GM23338 (cell line): Measurements from ENCODE around the gene CDCP1. TPM values are rescaled to one million over a fixed set of nuclear protein-coding genes. Genes with fewer than 3 reads are reported as not detected.
"Not testable (repeated sequence)": the region's sequence is repeated elsewhere in the genome, so short reads cannot be mapped to it uniquely, and the experiment has no call there.

Source experiments
- ATAC-seq: fragments of 200-7000 bp; cut with Tn5 transposase; 3 replicates; pipeline ENCODE4 v1.9.1; 2020
- DNase-seq: peaks from one replicate; pipeline ENCODE4 v3.0.0-alpha.2; 2015; ENCODE audit warnings: low spot score
- H2AFZ ChIP-seq: fragments of 200-600 bp; sonication (generic); 2 replicates; pipeline ENCODE4 v1.8.0; 2016; ENCODE audit warnings: antibody characterized with exemption, mild to moderate bottlenecking, moderate library complexity
- H3F3A ChIP-seq: fragments of 200-600 bp; sonication (generic); replicated peaks from 2 replicates; pipeline ENCODE4 v1.8.0; 2017; ENCODE audit warnings: antibody characterized with exemption, mixed run types, low read depth
- H3K27ac ChIP-seq: fragments of 200-600 bp; sonication (generic); 2 replicates; pipeline ENCODE4 v1.6.1; 2016; ENCODE audit warnings: low read depth
- H3K27me3 ChIP-seq: fragments of 200-600 bp; sonication (generic); 2 replicates; pipeline ENCODE4 v1.8.0; 2016; ENCODE audit warnings: mild to moderate bottlenecking, mixed run types, moderate library complexity; ENCODE audit not compliant: insufficient read depth
- H3K36me3 ChIP-seq: fragments of 200-600 bp; sonication (generic); 2 replicates; pipeline ENCODE4 v1.8.0; 2016; ENCODE audit warnings: mild to moderate bottlenecking; ENCODE audit not compliant: insufficient read depth
- H3K4me1 ChIP-seq: fragments of 200-600 bp; sonication (generic); 2 replicates; pipeline ENCODE4 v1.8.0; 2016; ENCODE audit warnings: mild to moderate bottlenecking, moderate library complexity; ENCODE audit not compliant: insufficient read depth
- H3K4me2 ChIP-seq: fragments of 200-600 bp; sonication (generic); 2 replicates; pipeline ENCODE4 v1.7.1; 2017; ENCODE audit warnings: mixed run types
- H3K4me3 ChIP-seq: fragments of 200-600 bp; sonication (generic); 2 replicates; pipeline ENCODE4 v1.6.1; 2016; ENCODE audit warnings: mixed run types
- H3K79me2 ChIP-seq: fragments of 200-600 bp; sonication (generic); replicated peaks from 2 replicates; pipeline ENCODE4 v1.8.0; 2017; ENCODE audit warnings: mild to moderate bottlenecking; ENCODE audit not compliant: insufficient read depth
- H3K9me2 ChIP-seq: fragments of 200-600 bp; sonication (generic); 2 replicates; pipeline ENCODE4 v1.8.0; 2017; ENCODE audit not compliant: insufficient read depth
- H4K20me1 ChIP-seq: fragments of 200-600 bp; sonication (generic); replicated peaks from 2 replicates; pipeline ENCODE4 v1.8.0; 2017; ENCODE audit warnings: mild to moderate bottlenecking; ENCODE audit not compliant: insufficient read depth
- H3K27ac Mint-ChIP-seq: 2 replicates; pipeline ENCODE4 v1.8.0; 2020; ENCODE audit warnings: inconsistent platforms, mild to moderate bottlenecking, moderate library complexity, mixed read lengths
- H3K27me3 Mint-ChIP-seq: 3 replicates; pipeline ENCODE4 v1.8.0; 2022; ENCODE audit warnings: low read depth, mild to moderate bottlenecking, moderate library complexity, mixed read lengths, inconsistent platforms; ENCODE audit not compliant: insufficient read depth, poor library complexity
- H3K36me3 Mint-ChIP-seq: 3 replicates; pipeline ENCODE4 v1.8.0; 2021; ENCODE audit warnings: low read depth, mild to moderate bottlenecking, inconsistent platforms, moderate library complexity, mixed read lengths
- H3K4me1 Mint-ChIP-seq: 3 replicates; pipeline ENCODE4 v1.8.0; 2020; ENCODE audit warnings: mild to moderate bottlenecking, inconsistent platforms, mixed read lengths
- H3K4me3 Mint-ChIP-seq: 3 replicates; pipeline ENCODE4 v1.8.0; 2021; ENCODE audit warnings: moderate library complexity, mild to moderate bottlenecking, inconsistent platforms, mixed read lengths
- H3K9me3 Mint-ChIP-seq: 3 replicates; pipeline ENCODE4 v1.8.0; 2020; ENCODE audit warnings: moderate library complexity, mild to moderate bottlenecking, inconsistent platforms, mixed read lengths
- CREB1 ChIP-seq: fragments of 250-450 bp; sonication (Bioruptor Pico); IDR thresholded peaks from 2 replicates; pipeline ENCODE4 v1.5.0; 2020; ENCODE audit warnings: low read depth, mild to moderate bottlenecking, moderate library complexity
- NANOG ChIP-seq: IDR thresholded peaks from 2 replicates; pipeline ENCODE4 v1.6.1; 2016; ENCODE audit warnings: antibody characterized with exemption, borderline replicate concordance
- polyA plus RNA-seq: library from polyadenylated mRNA; unstranded; fragments of >200 nt; fragmentation: Nextera tagmentation; extraction: Ambion mirVana; gene quantifications from 2 replicates; pipeline ENCODE4 v1.2.1, GENCODE V29; 2016
- total RNA-seq: library from RNA; depleted of rRNA; stranded (reverse); fragments of >200 nt; shearing (Covaris generic); gene quantifications from 2 replicates; pipeline ENCODE4 v1.2.3, GENCODE V29; 2014
- TF ChIP-seq, protein P1 (sequence below), 2 experiments: fragments of 200-600 bp in 1 of 2; sonication (generic) in 1 of 2; conservative IDR thresholded peaks; 2 replicates each; pipeline versions ENCODE4 v1.5.1 to v1.6.1; 2016 to 2017; ENCODE audit warnings: antibody characterized with exemption in 2 of 2, low read depth in 2 of 2, mild to moderate bottlenecking in 2 of 2, moderate library complexity in 1 of 2

CDCP1 gene
- total and polyA plus RNA-seq, 2 experiments from 2014 or later: 7.7 to 20.1 TPM

- Histone ChIP-seq H3K27ac (no peak overlapping the region), H3K79me2 (no peaks in the 10 kb centered on the region), H3K9me2 (peaks cover 3% of the 10 kb centered on the region; the same call in 1 of the 2 replicates), H3K27me3 (no peaks in the 10 kb centered on the region), H3K4me2 (no peak overlapping the region), H3F3A (no peaks in the 10 kb centered on the region), H2AFZ (0 out of 2 replicates have a peak overlapping the region, but pooled peaks have one; percentile 28), H4K20me1 (no peaks in the 10 kb centered on the region), H3K4me3 (no peak overlapping the region), H3K36me3 (no peaks in the 10 kb centered on the region; the same call in 1 of the 2 replicates), H3K4me1 (no peaks in the 10 kb centered on the region; the same call in 1 of the 2 replicates)
- Mint-ChIP-seq H3K27me3 (peaks cover 5% of the 10 kb centered on the region), H3K4me3 (no peak overlapping the region), H3K27ac (no peak overlapping the region), H3K4me1 (no peaks in the 10 kb centered on the region), H3K36me3 (peaks cover 3% of the 10 kb centered on the region; the same call in 2 of the 3 replicates), H3K9me3 (no peaks in the 10 kb centered on the region; the same call in 2 of the 3 replicates)
- no peak for TF ChIP-seq CREB1 (CRISPR knock-in tag)
- TF ChIP-seq, protein P1, sequence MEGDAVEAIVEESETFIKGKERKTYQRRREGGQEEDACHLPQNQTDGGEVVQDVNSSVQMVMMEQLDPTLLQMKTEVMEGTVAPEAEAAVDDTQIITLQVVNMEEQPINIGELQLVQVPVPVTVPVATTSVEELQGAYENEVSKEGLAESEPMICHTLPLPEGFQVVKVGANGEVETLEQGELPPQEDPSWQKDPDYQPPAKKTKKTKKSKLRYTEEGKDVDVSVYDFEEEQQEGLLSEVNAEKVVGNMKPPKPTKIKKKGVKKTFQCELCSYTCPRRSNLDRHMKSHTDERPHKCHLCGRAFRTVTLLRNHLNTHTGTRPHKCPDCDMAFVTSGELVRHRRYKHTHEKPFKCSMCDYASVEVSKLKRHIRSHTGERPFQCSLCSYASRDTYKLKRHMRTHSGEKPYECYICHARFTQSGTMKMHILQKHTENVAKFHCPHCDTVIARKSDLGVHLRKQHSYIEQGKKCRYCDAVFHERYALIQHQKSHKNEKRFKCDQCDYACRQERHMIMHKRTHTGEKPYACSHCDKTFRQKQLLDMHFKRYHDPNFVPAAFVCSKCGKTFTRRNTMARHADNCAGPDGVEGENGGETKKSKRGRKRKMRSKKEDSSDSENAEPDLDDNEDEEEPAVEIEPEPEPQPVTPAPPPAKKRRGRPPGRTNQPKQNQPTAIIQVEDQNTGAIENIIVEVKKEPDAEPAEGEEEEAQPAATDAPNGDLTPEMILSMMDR (conservative IDR thresholded peaks at IDR 0.05; ENCODE audit: low read depth in 2 of 2): peak; percentile 39 to 44
- DNase-seq (peak; percentile 65), ATAC-seq (peak; percentile 24; the same call in 1 of the 3 replicates)
Observed at GRCh38 chr3:45078910-45079522, 67.2 kb downstream of the CDCP1 start.

DNA sequence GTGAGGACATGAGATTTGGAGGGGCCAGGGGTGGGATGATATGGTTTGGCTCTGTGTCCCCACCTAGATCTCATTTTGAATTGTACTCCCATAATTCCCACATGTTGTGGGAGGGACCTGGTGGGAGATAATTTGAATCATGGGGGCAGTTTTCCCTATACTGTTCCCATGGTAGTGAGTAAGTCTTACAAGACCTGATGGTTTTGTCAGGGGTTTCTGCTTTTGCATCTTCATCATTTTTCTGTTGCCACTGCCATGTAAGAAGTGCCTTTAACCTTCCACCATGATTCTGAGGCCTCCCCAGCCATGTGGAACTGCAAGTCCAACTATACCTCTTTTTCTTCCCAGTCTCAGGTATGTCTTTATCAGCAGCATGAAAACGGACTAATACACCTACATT is 67.9 kb downstream of the CDCP1 start:
- not testable (repeated sequence) for ATAC-seq, H3K27ac Mint-ChIP-seq

DNA sequence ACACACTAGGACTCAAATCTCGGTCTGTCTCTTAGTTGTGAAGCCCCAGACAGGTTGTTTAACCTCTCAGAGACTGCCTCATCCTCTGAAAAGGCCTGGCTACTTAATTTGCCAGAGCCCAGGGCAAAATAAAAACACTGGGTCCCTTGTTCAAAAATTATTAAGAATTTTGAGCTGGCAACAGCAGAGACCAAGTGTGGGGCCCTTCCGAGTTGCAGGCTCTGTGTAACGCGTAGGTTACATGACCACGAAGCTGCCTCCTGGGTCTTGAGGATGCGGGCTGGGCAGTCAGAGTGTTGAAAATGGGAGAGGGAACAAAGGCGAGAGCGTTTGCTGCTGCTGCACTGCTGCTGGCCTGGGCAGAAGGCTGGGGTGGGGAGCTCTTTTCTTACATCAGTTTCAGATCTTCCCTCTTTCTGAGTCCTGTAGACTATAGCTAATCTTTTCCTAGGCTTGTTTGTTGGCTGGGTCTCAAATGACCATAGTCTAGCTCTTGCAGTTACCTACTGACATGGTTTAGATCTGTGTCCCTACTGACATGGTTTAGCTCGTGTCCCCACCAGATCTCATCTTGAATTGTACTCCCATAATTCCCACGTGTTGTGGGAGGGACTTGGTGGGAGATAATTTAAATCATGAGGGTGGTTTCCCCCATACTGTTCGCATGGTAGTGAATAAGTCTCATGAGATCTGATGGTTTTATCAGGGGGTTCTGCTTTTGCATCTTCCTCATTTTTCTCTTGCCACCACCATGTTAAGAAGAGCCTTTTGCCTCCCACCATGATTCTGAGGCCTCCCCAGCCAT is 70.2 kb downstream of the CDCP1 start:
- H3K79me2 ChIP-seq: no peaks in the 10 kb centered on the region
- no peaks in the 10 kb centered on the region; the same call in 2 of the 3 replicates for H3K36me3 Mint-ChIP-seq
- peak overlapping the region; percentile 13; the same call in 1 of the 2 replicates for H2AFZ ChIP-seq
- H3K27me3 Mint-ChIP-seq: no peaks in the 10 kb centered on the region
- H3K4me3 ChIP-seq: no peak overlapping the region
- H3K36me3 ChIP-seq: no peaks in the 10 kb centered on the region
- no peak overlapping the region for H3K27ac ChIP-seq
- no peak overlapping the region for H3K4me2 ChIP-seq
- DNase-seq (no peak), ATAC-seq (no peak)
- H3K4me3 Mint-ChIP-seq: no peak overlapping the region
- no peaks in the 10 kb centered on the region for H3K4me1 Mint-ChIP-seq
- H3K4me1 ChIP-seq: no peaks in the 10 kb centered on the region; the same call in 1 of the 2 replicates
- no peaks in the 10 kb centered on the region; the same call in 2 of the 3 replicates for H3K9me3 Mint-ChIP-seq
- H3K9me2 ChIP-seq: no peaks in the 10 kb centered on the region
- no peak overlapping the region for H3K27ac Mint-ChIP-seq
- H3K27me3 ChIP-seq: no peaks in the 10 kb centered on the region
- H4K20me1 ChIP-seq: no peaks in the 10 kb centered on the region
- no peak for TF ChIP-seq NANOG
- H3F3A ChIP-seq: no peaks in the 10 kb centered on the region

More for the DNA sequence above, 67.9 kb downstream of the CDCP1 start:
- not testable (repeated sequence) for H4K20me1 ChIP-seq, H3K4me2 ChIP-seq, H3K36me3 Mint-ChIP-seq, H3K4me1 ChIP-seq, H3K27ac ChIP-seq, H3K9me3 Mint-ChIP-seq, H3K27me3 Mint-ChIP-seq, DNase-seq, H2AFZ ChIP-seq, H3K79me2 ChIP-seq, H3K4me3 ChIP-seq, H3K4me3 Mint-ChIP-seq, H3K4me1 Mint-ChIP-seq, H3K36me3 ChIP-seq, H3F3A ChIP-seq, H3K9me2 ChIP-seq, H3K27me3 ChIP-seq
